Spleen (tissue), 11 donors: Measurements from ENCODE around the gene LBR. TPM values are rescaled to one million over a fixed set of nuclear protein-coding genes. Genes with fewer than 3 reads are reported as not detected.
A peak's percentile ranks its signal among the peaks of the same experiment; 100 is the strongest.

Experiments used
- DNase-seq: peaks from one replicate; pipeline ENCODE4 v3.0.0-alpha.2; 2020
- H3K27ac ChIP-seq, 8 donors: fragments of 200-600 bp; sonication (generic) in 7 of 8; 1 replicate in 4 of 8; 2 replicates in 4 of 8; pipeline versions ENCODE4 v1.5.0 to v1.8.0; 2016 to 2021; ENCODE audit warnings: inconsistent platforms in 4 of 8, mild to moderate bottlenecking in 4 of 8, moderate library complexity in 1 of 8
- H3K27me3 ChIP-seq, 7 donors: fragments of 200-600 bp; sonication (generic) in 6 of 7; replicated peaks in 1 of 7; 1 replicate in 4 of 7; 2 replicates in 3 of 7; pipeline versions ENCODE4 v1.5.0 to v1.8.0; 2016 to 2021; ENCODE audit warnings: inconsistent platforms in 3 of 7, mild to moderate bottlenecking in 1 of 7
- H3K36me3 ChIP-seq, 6 donors: fragments of 200-600 bp; sonication (generic) in 5 of 6; 1 replicate in 4 of 6; 2 replicates in 2 of 6; pipeline versions ENCODE4 v1.5.0 to v1.8.0; 2016 to 2021; ENCODE audit warnings: inconsistent platforms in 2 of 6
- H3K4me1 ChIP-seq, 6 donors: fragments of 200-600 bp; sonication (generic) in 5 of 6; 1 replicate in 3 of 6; 2 replicates in 3 of 6; pipeline versions ENCODE4 v1.5.0 to v1.8.0; 2016 to 2021; ENCODE audit warnings: inconsistent platforms in 3 of 6
- H3K4me3 ChIP-seq, 8 donors: fragments of 200-600 bp; sonication (generic) in 7 of 8; 1 replicate in 4 of 8; 2 replicates in 4 of 8; pipeline versions ENCODE4 v1.5.0 to v1.8.0; 2016 to 2021; ENCODE audit warnings: inconsistent platforms in 4 of 8, mild to moderate bottlenecking in 4 of 8, moderate library complexity in 2 of 8
- H3K9me3 ChIP-seq, 8 donors: fragments of 200-600 bp; sonication (generic) in 7 of 8; 1 replicate in 4 of 8; 2 replicates in 4 of 8; pipeline versions ENCODE4 v1.5.0 to v1.8.0; 2016 to 2021; ENCODE audit warnings: inconsistent platforms in 4 of 8
- POLR2A ChIP-seq, 3 donors: fragments of 450-650 bp; IDR thresholded peaks; one replicate each; pipeline ENCODE4 v1.5.1; 2017; ENCODE audit warnings: antibody characterized with exemption in 3 of 3, mild to moderate bottlenecking in 1 of 3
- POLR2AphosphoS5 ChIP-seq, 3 donors: sonication (generic); formaldehyde crosslinking; IDR thresholded peaks; one replicate each; pipeline ENCODE4 v1.5.1; 2017; ENCODE audit warnings: antibody characterized with exemption in 3 of 3
- WGBS, 5 donors: extraction: QIAGEN DNeasy Blood & Tissue Kit in 3 of 5; methylation state at CpG; one replicate each; pipeline versions ENCODE4 v1.1.5 to v1.1.7; 2013 to 2018; 5-methylcytosine and 5-hydroxymethylcytosine counted together
- intact Hi-C: fragments of 100-400 bp; cut with DNase I; formaldehyde crosslinking; loops from one replicate; pipeline ENCODE4 v1.15.0; 2023; ENCODE audit warnings: low total_unique reads
- polyA plus RNA-seq, 3 donors: library from polyadenylated mRNA; stranded (reverse); fragments of 200-250 nt; gene quantifications; one replicate each; pipeline ENCODE4 v1.2.1, GENCODE V29; 2013
- total RNA-seq, 7 donors: library from RNA; depleted of rRNA in 3 of 7; stranded (reverse); fragments of >200 nt in 3 of 7; fragmentation: NEBNext Ultra II Directional in 4 of 7; extraction: Animal tissue kit (Norgen Biotek cat#: 25700) in 4 of 7; gene quantifications; one replicate each; pipeline versions ENCODE4 v1.1.0 to v1.2.1, GENCODE V29; 2016 to 2021
- TF ChIP-seq, protein P1 (sequence below), 11 experiments: fragments of 200-600 bp in 7 of 11; fragments of 450-650 bp in 4 of 11; sonication (generic) in 4 of 11; IDR thresholded peaks in 8 of 11; conservative IDR thresholded peaks in 3 of 11; 1 replicate in 7 of 11; 2 replicates in 4 of 11; pipeline versions ENCODE4 v1.4.0 to v1.8.0; 2016 to 2021; ENCODE audit warnings: antibody characterized with exemption in 11 of 11, inconsistent platforms in 4 of 11, mild to moderate bottlenecking in 1 of 11
- donor health status: healthy with polysubstance abuse.
- donor health status: DM: no; HTN: no; CAD: no; lungs with moderate emphysema.
- donor health status: DM: no; HTN: no; CAD: no.
- donor health status: Bipolar disorder and iron deficiency.
- donor health status: healthy.
- donor health status: DM: no; HTN: no; CAD: no.
- donor health status: DM: yes; HTN: yes; CAD: no.

LBR gene
- total and polyA plus RNA-seq, 10 donors = 20.8 to 157 (median 87.9) TPM

DNA sequence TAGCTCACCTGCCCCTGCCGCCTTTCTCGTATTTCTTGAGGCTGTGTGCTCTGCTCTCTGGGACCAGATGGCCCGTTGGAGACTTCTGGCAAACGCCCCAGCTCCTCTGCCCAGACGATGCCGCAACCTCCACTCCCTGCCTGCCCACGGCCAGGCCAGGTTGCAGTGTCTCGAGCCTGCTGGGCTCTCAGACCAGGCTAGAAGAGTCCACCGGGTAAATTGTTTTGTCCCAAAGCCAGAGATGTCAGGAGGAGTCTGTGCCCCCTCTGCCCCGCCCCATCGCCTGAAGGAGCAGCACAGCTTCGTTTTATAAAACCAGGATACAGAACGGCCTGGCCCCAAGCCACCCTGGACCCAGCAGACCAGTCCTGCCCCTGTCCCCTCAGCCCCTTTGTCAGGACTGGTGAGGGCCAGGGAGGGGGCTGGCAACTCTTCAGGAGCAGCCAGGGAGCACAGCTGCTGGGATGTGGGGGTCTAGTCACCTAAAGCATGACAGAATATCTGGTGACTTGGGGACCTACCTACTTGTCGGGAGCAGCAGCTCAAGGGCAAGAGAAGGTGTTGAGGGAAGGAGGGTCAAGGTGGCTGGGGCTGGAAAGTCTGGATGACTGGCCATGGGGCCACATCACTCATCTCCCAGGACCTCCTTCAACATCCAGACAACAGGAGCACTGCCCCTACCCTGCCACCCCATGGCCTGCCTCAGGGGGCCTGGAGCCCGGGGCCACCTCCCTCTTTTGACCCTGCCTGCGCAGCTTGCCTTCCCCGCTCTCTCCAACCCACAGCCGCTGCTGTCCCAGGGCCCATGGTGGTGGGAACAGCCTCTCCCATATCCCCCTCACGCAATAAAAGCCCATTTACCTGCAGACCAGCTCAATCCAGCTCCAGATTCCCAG is 33.9 kb upstream of the LBR start:
- Histone ChIP-seq H3K27ac (peak overlapping the region in 2 of 8 donors; percentile 52 to 73), H3K4me1 (peaks cover 3 to 69% (median 26%) of the 10 kb centered on the region in 6 donors), H3K27me3 (no peaks in the 10 kb centered on the region), H3K4me3 (no peak overlapping the region), H3K36me3 (no peaks in the 10 kb centered on the region), H3K9me3 (no peaks in the 10 kb centered on the region)
- DNase-seq = peak; percentile 68
- 76 to 90% (median 80%) methylated on average over 18 to 19 of the region's 19 CpGs for WGBS, 5 donors
- TF ChIP-seq, protein P1, sequence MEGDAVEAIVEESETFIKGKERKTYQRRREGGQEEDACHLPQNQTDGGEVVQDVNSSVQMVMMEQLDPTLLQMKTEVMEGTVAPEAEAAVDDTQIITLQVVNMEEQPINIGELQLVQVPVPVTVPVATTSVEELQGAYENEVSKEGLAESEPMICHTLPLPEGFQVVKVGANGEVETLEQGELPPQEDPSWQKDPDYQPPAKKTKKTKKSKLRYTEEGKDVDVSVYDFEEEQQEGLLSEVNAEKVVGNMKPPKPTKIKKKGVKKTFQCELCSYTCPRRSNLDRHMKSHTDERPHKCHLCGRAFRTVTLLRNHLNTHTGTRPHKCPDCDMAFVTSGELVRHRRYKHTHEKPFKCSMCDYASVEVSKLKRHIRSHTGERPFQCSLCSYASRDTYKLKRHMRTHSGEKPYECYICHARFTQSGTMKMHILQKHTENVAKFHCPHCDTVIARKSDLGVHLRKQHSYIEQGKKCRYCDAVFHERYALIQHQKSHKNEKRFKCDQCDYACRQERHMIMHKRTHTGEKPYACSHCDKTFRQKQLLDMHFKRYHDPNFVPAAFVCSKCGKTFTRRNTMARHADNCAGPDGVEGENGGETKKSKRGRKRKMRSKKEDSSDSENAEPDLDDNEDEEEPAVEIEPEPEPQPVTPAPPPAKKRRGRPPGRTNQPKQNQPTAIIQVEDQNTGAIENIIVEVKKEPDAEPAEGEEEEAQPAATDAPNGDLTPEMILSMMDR (IDR thresholded peaks at IDR 0.05 in 8 of 11, conservative IDR thresholded peaks at IDR 0.05 in 3 of 11) = no peak
- TF ChIP-seq POLR2A (IDR thresholded peaks at IDR 0.05) = no peak
- TF ChIP-seq POLR2AphosphoS5 (IDR thresholded peaks at IDR 0.05) = no peak
- intact Hi-C loops = no loop called here

DNA sequence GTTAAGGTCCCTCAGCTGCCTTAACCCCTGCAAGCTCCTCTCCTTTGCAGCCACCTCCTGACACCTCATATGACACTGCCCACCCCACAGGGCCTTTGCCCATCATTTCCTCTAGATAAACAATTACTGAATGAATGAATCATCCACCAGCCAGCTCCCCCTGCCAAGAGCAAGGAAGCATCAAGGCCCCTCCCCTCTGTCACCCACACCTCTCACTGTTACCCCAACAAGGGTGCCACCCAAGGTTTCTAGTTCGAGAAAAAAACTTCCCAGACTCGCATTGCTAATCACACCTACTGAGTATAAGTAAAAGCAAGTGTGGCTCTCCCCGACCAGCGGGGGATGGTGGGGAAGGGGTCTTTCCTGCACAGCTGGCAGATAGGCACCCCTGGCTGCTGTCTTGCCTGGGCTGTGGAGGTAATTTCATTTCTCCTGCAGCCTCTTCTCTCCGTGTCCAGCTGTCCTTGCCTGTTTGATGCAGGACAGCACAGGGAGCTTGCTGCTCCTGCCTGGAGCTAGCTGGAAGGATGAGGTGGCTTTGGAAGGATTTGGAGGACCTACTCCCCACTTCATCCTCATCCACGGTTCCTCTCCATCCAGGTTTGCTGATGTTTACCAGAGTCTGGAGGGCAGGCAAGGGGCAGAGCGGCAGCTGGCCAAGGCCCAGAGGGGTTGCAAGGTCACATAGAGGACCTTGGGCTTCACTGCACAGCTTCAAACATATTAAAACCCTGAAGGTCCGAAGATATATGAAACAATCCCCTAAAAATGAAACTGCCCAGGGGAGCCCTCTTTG is 33.1 kb upstream of the LBR start:
- Histone ChIP-seq H3K27me3 (no peaks in the 10 kb centered on the region), H3K27ac (peak overlapping the region in 3 of 8 donors; percentile 37 to 73 (median 52)), H3K4me3 (no peak overlapping the region), H3K36me3 (no peaks in the 10 kb centered on the region), H3K4me1 (peaks cover 0 to 61% (median 21%) of the 10 kb centered on the region in 6 donors), H3K9me3 (no peaks in the 10 kb centered on the region)
- TF ChIP-seq POLR2AphosphoS5 (IDR thresholded peaks at IDR 0.05) (no peak), POLR2A (IDR thresholded peaks at IDR 0.05) (no peak)
- TF ChIP-seq, protein P1 (IDR thresholded peaks at IDR 0.05 in 8 of 11, conservative IDR thresholded peaks at IDR 0.05 in 3 of 11) = no peak
- peak; percentile 66 for DNase-seq
- intact Hi-C loops = no loop called here
- WGBS, 5 donors = 63 to 77% (median 70%) methylated on average over 8 of the region's 8 CpGs

DNA sequence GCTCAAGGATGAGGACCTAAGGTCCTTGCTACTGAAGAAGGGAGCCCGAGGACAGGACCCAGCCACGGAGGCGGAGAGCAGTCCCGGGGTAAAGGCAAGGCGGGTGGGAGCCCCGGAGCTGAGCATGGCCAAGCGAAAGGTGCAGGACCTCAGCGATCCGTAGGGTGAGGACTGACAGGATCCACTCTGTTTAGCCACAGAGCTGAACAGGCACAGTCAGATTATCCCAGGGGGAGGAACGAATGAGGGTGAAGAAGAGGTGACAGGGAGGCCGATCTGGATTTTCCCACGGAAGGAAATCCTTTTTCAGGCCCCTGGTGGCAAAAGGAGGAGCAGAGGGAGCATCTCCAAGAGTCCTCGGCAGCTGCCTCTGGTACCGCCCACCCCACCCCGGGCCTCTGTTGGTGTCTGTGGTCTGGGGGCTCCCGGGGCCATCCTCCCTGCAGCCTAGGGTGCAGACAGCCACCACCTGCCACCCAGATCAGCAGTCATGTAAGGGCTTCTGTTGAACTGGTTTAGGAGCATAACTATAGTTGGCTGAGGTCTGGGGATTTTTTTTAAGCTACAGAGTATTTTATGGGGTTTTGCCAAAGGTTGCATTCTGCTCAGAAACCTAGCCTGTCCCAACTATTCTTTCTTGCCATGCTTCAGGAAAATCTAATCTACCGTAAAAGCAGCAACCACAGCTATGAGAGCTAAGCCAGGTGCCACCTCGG is 32.3 kb upstream of the LBR start:
- Histone ChIP-seq H3K9me3 (no peaks in the 10 kb centered on the region), H3K4me3 (no peak overlapping the region), H3K4me1 (peaks cover 0 to 54% (median 21%) of the 10 kb centered on the region in 6 donors), H3K27ac (peak overlapping the region in 4 of 8 donors; percentile 3 to 73 (median 44)), H3K36me3 (no peaks in the 10 kb centered on the region), H3K27me3 (no peaks in the 10 kb centered on the region)
- WGBS, 5 donors = 62 to 78% (median 69%) methylated on average over 18 of the region's 18 CpGs
- TF ChIP-seq, protein P1 (IDR thresholded peaks at IDR 0.05 in 8 of 11, conservative IDR thresholded peaks at IDR 0.05 in 3 of 11) = no peak
- TF ChIP-seq POLR2AphosphoS5 (IDR thresholded peaks at IDR 0.05) = no peak
- TF ChIP-seq POLR2A (IDR thresholded peaks at IDR 0.05) = no peak
- peak; percentile 71 for DNase-seq
- intact Hi-C loops = no loop called here
